Choroid plexus epithelial cell (primary cell): ENCODE data around the gene BCAR1.
"Not testable (repeated sequence)": the region's sequence is repeated elsewhere in the genome, so short reads cannot be mapped to it uniquely, and the experiment has no call there.

Experiments used
- DNase-seq: peaks from one replicate; pipeline ENCODE4 v3.0.0-alpha.2; 2010; ENCODE audit warnings: low read depth
- H3K4me3 ChIP-seq: 2 replicates; pipeline ENCODE4 v1.5.1; 2011; ENCODE audit warnings: low read depth, mild to moderate bottlenecking, control low read depth, low read length, moderate library complexity
- CTCF ChIP-seq: conservative IDR thresholded peaks from 2 replicates; pipeline ENCODE4 v1.5.1; 2011; ENCODE audit warnings: low read depth, mild to moderate bottlenecking, control low read depth, inconsistent platforms, low read length, moderate library complexity

BCAR1 gene

GRCh38 chr16:75207831-75208230 lies 43.6 kb downstream of the BCAR1 start:
- TF ChIP-seq CTCF = no peak
- no peak for DNase-seq
- no peak overlapping the region for H3K4me3 ChIP-seq

GRCh38 chr16:75206749-75207451 lies 44.5 kb downstream of the BCAR1 start, which contains the start of gene CTRB2:
Gene CTRB2 (minus strand): TSS chr16:75207161. CDS start chr16:75207141, 20 bp downstream.
- TF ChIP-seq CTCF = no peak

GRCh38 chr16:75205961-75206748 lies 45.3 kb downstream of the BCAR1 start:
- DNase-seq = not testable (repeated sequence)

More at GRCh38 chr16:75206749-75207451, 44.5 kb downstream of the BCAR1 start, which contains the start of gene CTRB2:
- no peak for DNase-seq
- no peak within 1 kb of the TSS for H3K4me3 ChIP-seq

GRCh38 chr16:75205438-75205837 lies 46.0 kb downstream of the BCAR1 start:
- not testable (repeated sequence) for H3K4me3 ChIP-seq, DNase-seq

More at GRCh38 chr16:75205961-75206748, 45.3 kb downstream of the BCAR1 start:
- not testable (repeated sequence) for H3K4me3 ChIP-seq

- not testable (repeated sequence) for DNase-seq
Measured at GRCh38 chr16:75204905-75205304, 46.5 kb downstream of the BCAR1 start.

GRCh38 chr16:75204410-75204758 lies 47.0 kb downstream of the BCAR1 start:
- no peak overlapping the region for H3K4me3 ChIP-seq
- TF ChIP-seq CTCF = no peak
- no peak for DNase-seq

More at GRCh38 chr16:75204905-75205304, 46.5 kb downstream of the BCAR1 start:
- H3K4me3 ChIP-seq = not testable (repeated sequence)

GRCh38 chr16:75203667-75204409 lies 47.6 kb downstream of the BCAR1 start:
- TF ChIP-seq CTCF = no peak
- no peak for DNase-seq
- H3K4me3 ChIP-seq = no peak overlapping the region

- H3K4me3 ChIP-seq = no peak overlapping the region
- TF ChIP-seq CTCF = no peak
- DNase-seq = no peak
Measured at GRCh38 chr16:75203096-75203495, 48.3 kb downstream of the BCAR1 start.
